HEK293T (cell line): ENCODE results near the gene SOX2.

Experiments
- ARNT ChIP-seq: fragments of 450-650 bp; IDR thresholded peaks from 2 replicates; pipeline ENCODE4 v1.6.1; 2017; ENCODE audit warnings: mild to moderate bottlenecking
- BHLHE40 ChIP-seq: fragments of 450-650 bp; IDR thresholded peaks from 2 replicates; pipeline ENCODE4 v1.6.1; 2016; ENCODE audit warnings: mild to moderate bottlenecking, moderate library complexity, borderline replicate concordance
- CTBP1 ChIP-seq: fragments of 450-650 bp; IDR thresholded peaks from 2 replicates; pipeline ENCODE4 v1.6.1; 2016; ENCODE audit warnings: borderline replicate concordance
- ELF4 ChIP-seq: fragments of 450-650 bp; IDR thresholded peaks from 2 replicates; pipeline ENCODE4 v1.6.1; 2017; ENCODE audit warnings: antibody characterized with exemption
- FOXA1 ChIP-seq: fragments of 450-650 bp; IDR thresholded peaks from 2 replicates; pipeline ENCODE4 v1.6.1; 2016; ENCODE audit warnings: mild to moderate bottlenecking
- FOXK2 ChIP-seq: fragments of 450-650 bp; IDR thresholded peaks from 2 replicates; pipeline ENCODE4 v1.6.1; 2016; ENCODE audit warnings: mild to moderate bottlenecking
- FOXM1 ChIP-seq: fragments of 450-650 bp; IDR thresholded peaks from 2 replicates; pipeline ENCODE4 v1.6.1; 2017; ENCODE audit warnings: mild to moderate bottlenecking, borderline replicate concordance
- HDGF ChIP-seq: fragments of 450-650 bp; IDR thresholded peaks from 2 replicates; pipeline ENCODE4 v1.6.1; 2017; ENCODE audit warnings: antibody characterized with exemption, borderline replicate concordance
- L3MBTL2 ChIP-seq: fragments of 450-650 bp; conservative IDR thresholded peaks from 2 replicates; pipeline ENCODE4 v1.6.1; 2016; ENCODE audit warnings: mild to moderate bottlenecking
- SP1 ChIP-seq: fragments of 450-650 bp; IDR thresholded peaks from 2 replicates; pipeline ENCODE4 v1.6.1; 2017
- SUZ12 ChIP-seq: fragments of 450-650 bp; IDR thresholded peaks from 2 replicates; pipeline ENCODE4 v1.6.1; 2016; ENCODE audit warnings: mild to moderate bottlenecking
- ZNF384 ChIP-seq: fragments of 450-650 bp; IDR thresholded peaks from 2 replicates; pipeline ENCODE4 v1.6.1; 2016

GRCh38 chr3:181717549-181718171 is 5.9 kb downstream of the SOX2 start:
- TF ChIP-seq SP1 (no peak), FOXM1 (no peak), HDGF (no peak), FOXA1 (no peak), FOXK2 (no peak), SUZ12 (no peak), BHLHE40 (no peak), ELF4 (no peak), ARNT (no peak), CTBP1 (no peak), L3MBTL2 (no peak), ZNF384 (no peak)
